Sigmoid colon (tissue), 4 donors: ENCODE data around the gene SELENOK.

ENCODE experiments used
- EP300 ChIP-seq, 4 donors: sonication (generic); formaldehyde crosslinking; IDR thresholded peaks; one replicate each; pipeline ENCODE4 v1.6.1; 2017; ENCODE audit warnings: antibody characterized with exemption in 4 of 4
- POLR2AphosphoS5 ChIP-seq, 4 donors: sonication (generic); formaldehyde crosslinking; IDR thresholded peaks; one replicate each; pipeline ENCODE4 v1.6.1; 2017; ENCODE audit warnings: antibody characterized with exemption in 4 of 4
- TF ChIP-seq, protein P1 (sequence below), 4 experiments: fragments of 450-650 bp in 3 of 4; fragments of 200-600 bp in 1 of 4; IDR thresholded peaks; one replicate each; pipeline ENCODE4 v1.5.1; 2016 to 2019; ENCODE audit warnings: antibody characterized with exemption in 4 of 4, mild to moderate bottlenecking in 3 of 4, moderate library complexity in 2 of 4

GRCh38 chr3:53940623-53941022 lies 49.0 kb upstream of the SELENOK start:
- TF ChIP-seq, protein P1, sequence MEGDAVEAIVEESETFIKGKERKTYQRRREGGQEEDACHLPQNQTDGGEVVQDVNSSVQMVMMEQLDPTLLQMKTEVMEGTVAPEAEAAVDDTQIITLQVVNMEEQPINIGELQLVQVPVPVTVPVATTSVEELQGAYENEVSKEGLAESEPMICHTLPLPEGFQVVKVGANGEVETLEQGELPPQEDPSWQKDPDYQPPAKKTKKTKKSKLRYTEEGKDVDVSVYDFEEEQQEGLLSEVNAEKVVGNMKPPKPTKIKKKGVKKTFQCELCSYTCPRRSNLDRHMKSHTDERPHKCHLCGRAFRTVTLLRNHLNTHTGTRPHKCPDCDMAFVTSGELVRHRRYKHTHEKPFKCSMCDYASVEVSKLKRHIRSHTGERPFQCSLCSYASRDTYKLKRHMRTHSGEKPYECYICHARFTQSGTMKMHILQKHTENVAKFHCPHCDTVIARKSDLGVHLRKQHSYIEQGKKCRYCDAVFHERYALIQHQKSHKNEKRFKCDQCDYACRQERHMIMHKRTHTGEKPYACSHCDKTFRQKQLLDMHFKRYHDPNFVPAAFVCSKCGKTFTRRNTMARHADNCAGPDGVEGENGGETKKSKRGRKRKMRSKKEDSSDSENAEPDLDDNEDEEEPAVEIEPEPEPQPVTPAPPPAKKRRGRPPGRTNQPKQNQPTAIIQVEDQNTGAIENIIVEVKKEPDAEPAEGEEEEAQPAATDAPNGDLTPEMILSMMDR (IDR thresholded peaks at IDR 0.05) = no peak
- no peak for TF ChIP-seq POLR2AphosphoS5 (IDR thresholded peaks at IDR 0.05)
- TF ChIP-seq EP300 (IDR thresholded peaks at IDR 0.05) = no peak
